ENCODE data around the gene CASP9.
A peak's percentile ranks its signal among the peaks of the same experiment; 100 is the strongest.

Gene CASP9

GRCh38 chr1:15524021-15524282 is at the start of gene CASP9:
CASP9 (minus strand) TSS chr1:15524215; CDS start chr1:15524200, 15 bp downstream.
- no peak for DNase-seq (ENCODE audit: low read depth in 2 of 2)

GRCh38 chr1:15573477-15573876 is 49.5 kb upstream of the CASP9 start:
- DNase-seq (ENCODE audit: low read depth in 2 of 2), result no peak

GRCh38 chr1:15571266-15571665 is 47.3 kb upstream of the CASP9 start:
- DNase-seq (ENCODE audit: low read depth in 2 of 2), result no peak

- no peak for DNase-seq (ENCODE audit: low read depth in 2 of 2)
Observed at GRCh38 chr1:15570861-15571260, 46.8 kb upstream of the CASP9 start.

GRCh38 chr1:15568387-15569073 is 44.5 kb upstream of the CASP9 start:
- no peak for DNase-seq (ENCODE audit: low read depth in 2 of 2)

- DNase-seq (ENCODE audit: low read depth in 2 of 2), result no peak
Observed at GRCh38 chr1:15559189-15559810, 35.3 kb upstream of the CASP9 start.

- no peak for DNase-seq (ENCODE audit: low read depth in 2 of 2)
Observed at GRCh38 chr1:15558516-15558915, 34.5 kb upstream of the CASP9 start.

GRCh38 chr1:15557594-15557993 is 33.6 kb upstream of the CASP9 start:
- no peak for DNase-seq (ENCODE audit: low read depth in 2 of 2)

- no peak for DNase-seq (ENCODE audit: low read depth in 2 of 2)
Observed at GRCh38 chr1:15557008-15557407, 33.0 kb upstream of the CASP9 start.

GRCh38 chr1:15550573-15550972 is 26.6 kb upstream of the CASP9 start:
- no peak for DNase-seq (ENCODE audit: low read depth in 2 of 2)

GRCh38 chr1:15546641-15547040 is 22.6 kb upstream of the CASP9 start:
- DNase-seq (ENCODE audit: low read depth in 2 of 2), result no peak

- peak in 1 of 2 experiments; percentile 32 for DNase-seq (ENCODE audit: low read depth in 2 of 2)
Observed at GRCh38 chr1:15543589-15544568, 19.9 kb upstream of the CASP9 start.

GRCh38 chr1:15543251-15543588 is 19.2 kb upstream of the CASP9 start:
- DNase-seq (ENCODE audit: low read depth in 2 of 2), result no peak

GRCh38 chr1:15542388-15543250 is 18.6 kb upstream of the CASP9 start:
- no peak for DNase-seq (ENCODE audit: low read depth in 2 of 2)

GRCh38 chr1:15541231-15541792 is 17.3 kb upstream of the CASP9 start:
- no peak for DNase-seq (ENCODE audit: low read depth in 2 of 2)

- DNase-seq (ENCODE audit: low read depth in 2 of 2), result no peak
Observed at GRCh38 chr1:15540186-15540585, 16.2 kb upstream of the CASP9 start.

GRCh38 chr1:15538771-15539170 is 14.8 kb upstream of the CASP9 start:
- DNase-seq (ENCODE audit: low read depth in 2 of 2), result no peak

GRCh38 chr1:15531682-15532081 is 7.7 kb upstream of the CASP9 start:
- DNase-seq (ENCODE audit: low read depth in 2 of 2), result no peak

- no peak for DNase-seq (ENCODE audit: low read depth in 2 of 2)
Observed at GRCh38 chr1:15531003-15531402, 7.0 kb upstream of the CASP9 start.

GRCh38 chr1:15526490-15527339 is 2.7 kb upstream of the CASP9 start, which contains the start of gene DNAJC16:
DNAJC16 (plus strand) TSS chr1:15526848; CDS start chr1:15529106, 2,258 bp downstream.
- DNase-seq (ENCODE audit: low read depth in 2 of 2), result peak; percentile 100
